HUES6 (cell line): ENCODE measurements around the gene KDM3B.

Experiments
- H3K27ac ChIP-seq: 2 replicates; pipeline ENCODE4 v1.7.0; 2013; ENCODE audit warnings: low read depth, mild to moderate bottlenecking, low read length, inconsistent platforms
- H3K27me3 ChIP-seq: 2 replicates; pipeline ENCODE4 v1.6.1; 2013; ENCODE audit warnings: low read length; ENCODE audit not compliant: control insufficient read depth, insufficient read depth
- H3K36me3 ChIP-seq: 2 replicates; pipeline ENCODE4 v1.6.1; 2013; ENCODE audit warnings: low read length; ENCODE audit not compliant: control insufficient read depth, insufficient read depth
- H3K4me1 ChIP-seq: 2 replicates; pipeline ENCODE4 v1.6.1; 2013; ENCODE audit warnings: low read length; ENCODE audit not compliant: control insufficient read depth, insufficient read depth
- H3K4me3 ChIP-seq: 2 replicates; pipeline ENCODE4 v1.5.1; 2013; ENCODE audit warnings: low read depth, low read length
- H3K9ac ChIP-seq: one replicate; pipeline ENCODE4 v1.6.1; 2013; ENCODE audit warnings: mild to moderate bottlenecking, low read length
- H3K9me3 ChIP-seq: 2 replicates; pipeline ENCODE4 v1.6.1; 2013; ENCODE audit warnings: low read depth, low read length; ENCODE audit not compliant: control insufficient read depth, insufficient read depth

The KDM3B gene

DNA sequence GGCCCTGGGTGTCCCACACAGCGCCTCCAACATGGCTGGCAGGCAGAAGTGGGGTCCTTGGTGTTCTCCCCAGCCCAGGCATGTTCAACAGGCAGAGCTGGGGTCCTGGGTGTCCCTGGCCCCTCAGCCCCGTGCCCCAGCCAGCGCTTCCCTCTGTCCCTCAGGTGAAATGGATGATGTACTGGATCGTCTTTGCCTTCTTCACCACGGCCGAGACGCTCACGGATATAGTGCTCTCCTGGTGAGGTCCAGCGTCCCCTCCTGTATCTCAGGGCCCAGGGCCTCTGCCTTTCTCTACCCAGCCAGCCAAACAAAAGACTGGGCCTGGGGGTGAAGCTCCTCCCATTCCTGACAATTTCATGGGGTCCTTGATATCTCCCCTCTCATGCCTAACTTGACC is 88.7 kb downstream of the KDM3B start:
- Histone ChIP-seq H3K27me3 (no peaks in the 10 kb centered on the region), H3K36me3 (peaks cover 7% of the 10 kb centered on the region), H3K4me3 (no peak overlapping the region), H3K9me3 (no peaks in the 10 kb centered on the region), H3K4me1 (peaks cover 18% of the 10 kb centered on the region), H3K27ac (no peak overlapping the region), H3K9ac (no peak overlapping the region)

DNA sequence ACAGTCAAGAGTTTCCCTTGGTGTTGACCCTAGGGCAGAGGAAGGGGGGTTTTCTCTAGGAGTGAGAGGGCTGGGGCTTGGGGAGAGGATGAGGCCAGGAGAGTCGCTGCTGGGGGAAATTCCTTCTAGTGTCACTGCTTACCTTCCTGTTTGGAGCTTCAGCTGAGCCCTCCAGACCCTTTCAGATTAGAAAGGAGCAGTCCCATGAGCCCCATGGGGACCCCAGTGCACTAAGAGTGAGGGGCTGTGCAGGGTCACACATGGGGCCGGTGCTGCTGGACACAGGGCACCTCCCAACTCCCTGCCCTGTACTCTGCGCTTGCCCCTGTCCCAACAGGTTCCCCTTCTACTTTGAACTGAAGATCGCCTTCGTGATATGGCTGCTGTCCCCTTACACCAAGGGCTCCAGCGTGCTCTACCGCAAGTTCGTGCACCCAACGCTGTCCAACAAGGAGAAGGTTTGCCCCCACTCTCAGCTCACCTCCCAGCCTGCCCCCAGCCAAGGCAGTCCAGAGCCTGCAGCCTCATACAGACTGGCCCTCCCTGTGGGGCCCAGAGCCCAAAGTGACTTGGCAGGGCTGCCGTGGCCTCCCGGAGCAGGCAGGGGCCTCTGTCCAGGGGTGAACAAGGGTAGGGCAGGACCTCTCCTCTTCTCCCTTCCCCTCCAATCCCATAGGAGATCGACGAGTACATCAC is 91.7 kb downstream of the KDM3B start:
- H3K27ac ChIP-seq = no peak overlapping the region
- no peaks in the 10 kb centered on the region for H3K27me3 ChIP-seq
- H3K4me1 ChIP-seq = peaks cover 17% of the 10 kb centered on the region
- no peak overlapping the region for H3K4me3 ChIP-seq
- H3K9me3 ChIP-seq = no peaks in the 10 kb centered on the region
- H3K36me3 ChIP-seq = peaks cover 3% of the 10 kb centered on the region; the same call in 1 of the 2 replicates
- H3K9ac ChIP-seq = no peak overlapping the region

DNA sequence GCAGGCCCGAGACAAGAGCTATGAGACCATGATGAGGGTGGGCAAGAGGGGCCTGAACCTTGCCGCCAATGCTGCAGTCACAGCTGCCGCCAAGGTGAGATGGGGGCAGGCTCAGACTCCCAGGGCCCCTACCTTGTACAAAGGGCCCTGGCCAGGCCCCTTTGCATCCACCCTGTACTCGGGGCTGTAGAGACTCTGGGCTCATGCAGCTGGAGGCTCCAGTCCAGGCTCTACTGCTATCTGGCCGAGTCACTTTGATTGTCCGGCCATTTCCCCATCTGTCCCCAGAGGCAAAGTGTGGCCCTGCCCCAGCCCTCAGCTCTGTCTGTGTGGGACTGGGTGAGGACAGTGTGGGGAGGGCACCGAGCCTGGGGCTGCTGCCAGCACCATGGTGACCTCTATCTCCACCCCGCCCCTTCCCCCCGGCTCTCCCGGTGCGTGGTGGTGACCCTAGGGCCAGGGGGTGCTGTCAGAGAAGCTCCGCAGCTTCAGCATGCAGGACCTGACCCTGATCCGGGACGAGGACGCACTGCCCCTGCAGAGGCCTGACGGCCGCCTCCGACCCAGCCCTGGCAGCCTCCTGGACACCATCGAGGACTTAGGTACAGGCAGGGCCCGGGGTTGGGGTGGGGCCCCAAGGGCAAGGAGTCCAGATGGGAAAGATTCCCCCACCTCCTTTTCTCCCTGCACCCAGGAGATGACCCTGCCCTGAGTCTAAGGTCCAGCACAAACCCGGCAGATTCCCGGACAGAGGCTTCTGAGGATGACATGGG is 92.5 kb downstream of the KDM3B start:
- H3K4me1 ChIP-seq = peaks cover 16% of the 10 kb centered on the region
- no peak overlapping the region for H3K4me3 ChIP-seq
- H3K9ac ChIP-seq = no peak overlapping the region

GRCh38 chr5:138445547-138446271 is 93.2 kb downstream of the KDM3B start:
- no peaks in the 10 kb centered on the region for H3K27me3 ChIP-seq
- no peaks in the 10 kb centered on the region for H3K9me3 ChIP-seq
- no peak overlapping the region for H3K9ac ChIP-seq
- peaks cover 3% of the 10 kb centered on the region; the same call in 1 of the 2 replicates for H3K36me3 ChIP-seq
- H3K27ac ChIP-seq = no peak overlapping the region
- peaks cover 13% of the 10 kb centered on the region for H3K4me1 ChIP-seq
- no peak overlapping the region for H3K4me3 ChIP-seq

More for the DNA sequence above, 92.5 kb downstream of the KDM3B start:
- Histone ChIP-seq H3K27ac (no peak overlapping the region), H3K36me3 (peaks cover 3% of the 10 kb centered on the region; the same call in 1 of the 2 replicates), H3K27me3 (no peaks in the 10 kb centered on the region), H3K9me3 (no peaks in the 10 kb centered on the region)

DNA sequence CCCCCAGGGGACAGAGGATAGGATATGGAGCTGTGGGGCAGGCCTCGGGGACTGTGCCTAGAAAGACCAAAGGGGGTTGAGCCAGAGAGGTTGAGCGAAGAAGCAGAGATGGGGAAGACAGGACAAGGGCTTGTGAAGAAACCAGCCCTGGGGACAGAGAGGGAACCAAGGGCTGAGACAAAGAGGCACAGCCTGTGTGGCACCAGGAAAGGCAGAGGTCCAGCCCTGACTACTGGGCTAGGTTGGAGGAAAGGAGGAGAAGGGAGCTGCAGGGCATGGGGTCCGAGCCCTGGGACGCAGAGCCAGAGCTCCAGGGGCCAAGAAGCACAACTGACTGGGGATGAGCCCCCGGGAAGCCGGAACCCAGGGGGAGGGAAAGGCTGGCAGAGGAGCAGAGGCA is 95.6 kb downstream of the KDM3B start:
- Histone ChIP-seq H3K4me3 (no peak overlapping the region), H3K4me1 (peaks cover 13% of the 10 kb centered on the region), H3K36me3 (0 out of 2 replicates have a peak, but pooled peaks cover 3% of the 10 kb centered on the region), H3K27me3 (no peaks in the 10 kb centered on the region), H3K27ac (no peak overlapping the region), H3K9me3 (no peaks in the 10 kb centered on the region), H3K9ac (no peak overlapping the region)

DNA sequence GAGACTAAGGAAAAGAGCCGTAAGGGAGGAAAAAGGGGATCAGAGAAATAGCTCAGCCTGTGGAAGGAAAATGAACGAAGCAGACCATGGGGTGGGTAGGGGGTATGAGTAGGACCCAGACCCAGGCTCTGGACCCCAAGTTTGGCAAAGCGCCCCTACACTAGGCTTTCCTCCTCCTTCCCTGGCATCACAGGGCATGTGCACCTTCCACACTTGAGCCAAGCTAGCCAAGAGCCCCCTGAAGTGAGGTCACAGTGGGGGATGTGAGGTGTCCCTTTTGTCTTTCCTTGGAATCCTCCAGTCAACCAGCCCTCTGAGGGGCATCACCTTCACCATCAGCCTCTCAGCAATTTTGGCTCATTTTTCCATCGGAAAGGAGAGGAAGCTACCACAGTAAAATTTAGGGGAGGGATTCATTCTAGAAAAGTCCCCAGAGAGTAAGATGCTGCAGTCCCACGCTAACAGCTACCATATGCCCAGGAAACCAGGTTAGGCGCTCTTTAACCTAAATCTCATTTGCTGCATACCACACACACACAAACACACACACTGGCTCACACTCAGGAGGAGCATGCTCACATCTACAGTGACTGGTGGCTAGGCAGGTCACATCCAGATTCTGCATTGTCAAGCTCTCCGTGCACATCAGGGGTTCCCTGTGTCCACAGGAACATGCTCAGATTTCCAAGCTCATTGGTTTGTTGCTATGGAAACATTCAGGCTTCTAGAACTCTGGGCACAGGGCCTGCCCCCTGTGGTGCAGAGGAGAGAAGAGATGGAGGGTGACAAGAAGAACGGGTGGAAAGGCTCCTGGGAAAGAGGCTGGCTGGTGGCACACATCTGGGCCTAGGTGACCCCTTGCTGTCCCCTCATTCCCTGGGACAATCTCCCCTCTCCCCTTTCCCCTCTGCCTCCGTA is 96.3 kb downstream of the KDM3B start:
- Histone ChIP-seq H3K27ac (no peak overlapping the region), H3K27me3 (no peaks in the 10 kb centered on the region), H3K4me3 (no peak overlapping the region), H3K9ac (no peak overlapping the region), H3K36me3 (0 out of 2 replicates have a peak, but pooled peaks cover 3% of the 10 kb centered on the region), H3K9me3 (no peaks in the 10 kb centered on the region), H3K4me1 (peaks cover 13% of the 10 kb centered on the region)

GRCh38 chr5:138449501-138450239 is 97.2 kb downstream of the KDM3B start:
- Histone ChIP-seq H3K4me3 (peak overlapping the region; percentile 9; the same call in 1 of the 2 replicates), H3K36me3 (no peaks in the 10 kb centered on the region), H3K9me3 (no peaks in the 10 kb centered on the region), H3K27ac (no peak overlapping the region), H3K4me1 (peaks cover 16% of the 10 kb centered on the region), H3K27me3 (no peaks in the 10 kb centered on the region), H3K9ac (no peak overlapping the region)

DNA sequence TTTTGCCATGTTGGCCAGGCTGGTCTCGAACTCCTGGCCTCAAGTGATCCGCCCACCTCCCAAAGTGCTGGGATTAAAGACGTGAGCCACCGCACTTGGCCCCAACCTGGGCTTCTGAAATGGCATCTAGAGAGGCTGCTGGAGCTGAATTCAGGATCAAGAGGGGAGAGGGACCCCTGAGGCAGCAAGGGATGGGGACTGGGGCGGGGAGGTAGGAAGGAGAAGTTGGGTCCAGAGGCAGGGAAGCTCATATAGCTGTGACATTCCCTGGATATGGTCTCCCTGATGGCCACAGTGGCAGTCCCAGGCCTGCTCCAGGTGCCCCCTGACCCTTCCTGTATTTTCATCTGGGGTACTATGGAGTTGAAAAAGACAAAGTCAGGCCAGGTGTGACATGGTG is 98.5 kb downstream of the KDM3B start:
- H3K9me3 ChIP-seq = no peaks in the 10 kb centered on the region
- H3K4me1 ChIP-seq = peaks cover 25% of the 10 kb centered on the region
- no peak overlapping the region for H3K4me3 ChIP-seq
- H3K27me3 ChIP-seq = no peaks in the 10 kb centered on the region
- H3K27ac ChIP-seq = no peak overlapping the region
- no peaks in the 10 kb centered on the region for H3K36me3 ChIP-seq
- H3K9ac ChIP-seq = no peak overlapping the region

GRCh38 chr5:138452720-138453119 is 100.2 kb downstream of the KDM3B start:
- no peak overlapping the region for H3K27ac ChIP-seq
- no peaks in the 10 kb centered on the region for H3K36me3 ChIP-seq
- H3K4me1 ChIP-seq = peaks cover 25% of the 10 kb centered on the region
- no peak overlapping the region for H3K4me3 ChIP-seq
- H3K9ac ChIP-seq = no peak overlapping the region
- no peaks in the 10 kb centered on the region for H3K9me3 ChIP-seq
- no peaks in the 10 kb centered on the region for H3K27me3 ChIP-seq

GRCh38 chr5:138453590-138453989 is 101.1 kb downstream of the KDM3B start:
- Histone ChIP-seq H3K27ac (no peak overlapping the region), H3K27me3 (no peaks in the 10 kb centered on the region), H3K9ac (no peak overlapping the region), H3K4me3 (no peak overlapping the region), H3K36me3 (no peaks in the 10 kb centered on the region), H3K4me1 (peaks cover 25% of the 10 kb centered on the region), H3K9me3 (no peaks in the 10 kb centered on the region)
